ENCODE data around the gene TIGAR. TPM values are rescaled to one million over a fixed set of nuclear protein-coding genes. Genes with fewer than 3 reads are reported as not detected.

Gene TIGAR
- total RNA-seq, 1 donor from 2014 or later: 11.0 TPM

DNA sequence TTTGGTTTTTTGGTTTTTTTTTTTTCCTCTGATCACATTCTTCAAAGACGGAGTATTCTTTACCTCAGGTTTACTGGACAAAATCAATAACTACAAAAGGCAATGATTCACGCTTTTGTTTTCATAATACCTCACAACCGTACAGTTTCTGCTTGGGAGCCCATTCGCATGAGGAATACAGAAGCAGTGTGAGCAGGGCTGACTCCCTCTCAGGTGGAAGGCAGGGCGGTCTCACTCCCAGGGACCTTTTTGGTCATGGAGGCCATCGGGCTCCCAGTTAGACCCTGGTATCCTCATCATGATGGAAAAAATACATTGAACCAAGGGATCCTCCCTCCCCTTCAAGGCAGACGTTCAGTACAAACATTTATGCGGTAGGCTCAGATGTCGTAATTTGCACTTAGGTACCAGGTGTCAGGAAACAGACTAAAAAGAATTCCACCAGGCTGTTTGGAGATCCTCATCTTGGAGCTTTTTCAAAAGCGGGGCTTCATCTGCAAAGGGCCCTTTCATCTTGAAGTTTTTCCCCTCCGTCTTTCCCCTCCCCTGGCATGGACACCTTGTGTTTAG, 19.0 kb upstream of the TIGAR start:
- intact Hi-C loops (cut with micrococcal nuclease): no loop called here

DNA sequence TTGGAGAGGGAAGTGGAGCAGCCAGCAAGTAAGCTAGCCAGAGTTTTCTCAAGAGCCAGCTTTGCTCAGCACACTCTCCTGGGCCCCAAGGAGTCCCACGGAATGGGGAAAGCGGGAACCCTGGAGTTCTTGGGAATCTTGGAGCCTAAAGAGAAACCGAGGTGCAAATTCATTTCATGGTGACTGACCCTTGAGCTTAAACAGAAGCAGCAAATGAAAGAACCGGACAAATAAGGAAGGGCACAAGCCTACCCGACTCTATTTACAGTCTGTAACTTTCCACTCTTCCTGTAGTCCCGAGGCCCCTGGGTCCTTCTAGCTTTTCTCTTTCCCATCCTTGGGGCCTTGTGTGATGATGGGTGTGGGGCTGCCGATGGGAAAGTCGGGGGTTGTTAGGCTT, 18.1 kb upstream of the TIGAR start:
- intact Hi-C loops (cut with micrococcal nuclease): no loop called here

DNA sequence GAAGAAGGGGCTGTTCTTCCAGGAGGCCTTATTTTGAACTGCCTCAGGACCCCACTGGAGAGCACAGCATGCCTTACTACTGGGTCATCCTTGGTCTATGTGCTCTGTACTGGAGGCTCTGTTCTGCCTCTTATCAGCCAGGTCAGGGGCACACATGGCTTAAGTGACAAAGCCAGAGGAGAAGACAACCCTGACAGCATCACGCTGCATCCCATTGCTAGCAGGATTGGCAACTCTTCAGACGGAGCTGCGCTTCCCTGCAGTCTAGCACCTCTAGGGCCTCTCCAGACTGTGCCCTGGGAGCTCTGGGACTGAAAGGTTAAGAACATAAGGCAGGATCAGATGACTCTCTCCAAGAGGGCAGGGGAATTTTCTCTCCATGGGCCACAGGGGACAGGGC, 17.3 kb upstream of the TIGAR start:
- intact Hi-C loops (cut with micrococcal nuclease): no loop called here

DNA sequence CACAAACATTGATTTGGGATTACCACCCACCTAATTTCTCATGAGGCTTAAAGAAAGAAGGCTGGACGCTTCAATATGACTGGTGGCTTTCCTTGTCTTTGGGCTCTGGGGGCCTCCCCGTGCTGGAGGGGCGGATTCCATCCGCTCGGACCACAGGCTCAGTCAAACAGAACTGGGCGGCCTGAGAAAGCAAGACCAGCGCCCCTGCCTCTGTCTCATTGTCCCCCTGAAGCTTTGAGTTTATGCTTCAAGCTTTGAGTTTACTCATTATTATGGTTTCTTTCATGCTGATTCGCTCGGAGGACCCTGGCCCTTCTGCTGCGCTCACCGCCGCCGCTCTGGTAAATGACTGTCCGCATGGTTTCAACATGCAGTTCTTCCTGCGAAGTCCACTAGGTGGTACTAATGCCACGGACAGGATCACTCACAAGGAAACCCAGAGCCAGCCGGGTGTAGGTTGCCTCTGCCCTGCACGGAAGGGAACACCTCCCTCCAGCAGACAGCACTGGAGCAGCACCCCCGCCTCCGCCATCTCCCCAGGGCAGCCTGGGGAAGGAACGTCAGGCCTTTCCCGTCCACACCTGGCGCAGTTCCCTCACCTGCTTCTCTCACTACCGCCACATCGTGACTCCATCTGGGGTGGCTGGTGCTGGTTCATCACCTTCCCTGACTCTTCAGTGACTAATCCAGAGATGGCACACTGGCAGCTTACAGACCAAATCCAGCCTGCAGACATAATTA, 13.2 kb upstream of the TIGAR start:
- intact Hi-C loops (cut with micrococcal nuclease): no loop called here

DNA sequence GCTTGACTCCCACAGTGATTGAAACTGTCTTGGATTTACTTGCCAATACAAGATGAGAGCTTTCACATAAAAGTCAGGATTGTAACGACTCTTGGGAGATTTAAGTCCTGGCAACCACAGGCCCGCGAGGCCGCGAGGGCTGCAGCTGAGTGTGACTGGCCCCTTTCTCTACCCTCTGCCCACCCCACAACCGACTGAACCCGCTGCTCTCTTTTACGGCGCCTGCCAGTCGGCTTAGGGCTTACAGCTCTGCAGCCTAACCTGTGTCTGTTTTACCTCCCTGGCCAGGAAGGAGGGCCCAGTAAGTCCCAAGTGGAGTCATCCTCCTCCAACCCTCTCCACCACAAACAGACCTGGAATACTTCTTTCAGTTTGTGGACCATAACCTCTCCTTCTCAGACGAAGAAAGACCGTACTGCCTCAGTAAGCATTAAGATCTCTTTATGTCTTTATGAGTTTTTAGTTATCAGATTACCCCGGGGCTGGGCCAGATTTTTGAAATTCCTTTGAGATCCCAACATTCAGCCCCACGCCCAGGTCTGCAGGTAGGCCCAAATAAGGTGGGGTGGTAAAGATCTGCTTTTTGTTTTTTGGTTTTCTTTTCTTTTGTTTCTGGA, 12.6 kb upstream of the TIGAR start:
- intact Hi-C loops (cut with micrococcal nuclease): no loop called here

DNA sequence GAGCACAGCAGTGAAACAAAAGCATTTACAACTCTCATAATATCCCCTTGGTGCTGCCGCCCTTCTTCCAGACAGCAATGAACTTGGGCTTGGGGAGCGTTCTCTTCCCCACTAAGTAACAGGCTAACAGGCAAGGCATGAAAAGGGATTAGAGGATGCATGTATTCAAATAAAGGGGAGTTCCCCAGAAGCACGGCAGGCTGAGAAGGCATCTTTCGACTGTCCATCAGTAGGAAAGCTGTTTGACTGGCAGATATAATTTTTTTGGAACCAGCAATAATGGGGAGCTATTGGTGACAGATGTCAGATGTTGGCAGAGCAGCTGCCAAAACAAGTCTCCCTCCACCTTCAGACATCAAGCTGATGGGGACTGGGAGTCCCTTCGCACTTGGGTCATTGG, 9.2 kb upstream of the TIGAR start:
- intact Hi-C loops (cut with micrococcal nuclease): no loop called here

DNA sequence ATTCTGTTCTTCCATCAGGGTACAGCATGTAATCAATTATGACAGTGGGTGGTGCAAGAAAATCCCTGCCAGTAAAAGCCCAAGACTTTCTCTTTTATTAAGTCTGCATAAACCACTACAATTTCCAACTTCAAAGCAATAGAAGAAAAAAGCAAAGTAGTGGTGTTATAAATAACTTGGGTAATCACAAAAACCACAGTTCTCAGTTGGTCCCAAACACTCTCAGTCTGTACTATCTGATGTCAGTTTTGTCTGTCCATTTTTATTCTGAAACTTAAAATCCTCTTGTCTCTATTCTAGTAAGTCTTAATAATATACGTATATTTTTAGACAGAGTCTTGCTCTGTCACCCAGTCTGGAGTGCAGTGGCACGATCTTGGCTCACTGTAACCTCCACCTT, 8.8 kb upstream of the TIGAR start:
- intact Hi-C loops (cut with micrococcal nuclease): no loop called here

DNA sequence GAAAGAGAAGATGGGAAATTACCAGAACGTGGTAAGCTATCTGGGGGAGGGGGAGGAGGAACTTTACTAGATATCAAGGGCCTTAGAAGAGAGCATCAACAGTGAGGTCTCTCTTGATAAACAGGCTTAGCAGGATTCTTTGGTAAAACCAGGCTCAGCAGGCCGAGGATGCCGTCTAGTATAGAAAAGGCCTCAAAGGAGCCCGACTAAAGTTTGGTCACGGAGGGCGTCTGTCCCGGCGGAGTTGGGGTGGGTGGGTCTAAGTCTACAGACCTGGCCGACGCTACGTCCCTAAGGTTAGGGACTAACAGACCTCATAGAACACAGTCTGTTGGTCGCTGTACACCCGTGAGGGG, 538 bp upstream of the TIGAR start:
- intact Hi-C loops (cut with micrococcal nuclease): loop anchor here (1.0 to 5.0 kb wide), 3 partner anchors 213 to 448 kb away; partner anchors contain the start of genes PARP11 and RAD51AP1

DNA sequence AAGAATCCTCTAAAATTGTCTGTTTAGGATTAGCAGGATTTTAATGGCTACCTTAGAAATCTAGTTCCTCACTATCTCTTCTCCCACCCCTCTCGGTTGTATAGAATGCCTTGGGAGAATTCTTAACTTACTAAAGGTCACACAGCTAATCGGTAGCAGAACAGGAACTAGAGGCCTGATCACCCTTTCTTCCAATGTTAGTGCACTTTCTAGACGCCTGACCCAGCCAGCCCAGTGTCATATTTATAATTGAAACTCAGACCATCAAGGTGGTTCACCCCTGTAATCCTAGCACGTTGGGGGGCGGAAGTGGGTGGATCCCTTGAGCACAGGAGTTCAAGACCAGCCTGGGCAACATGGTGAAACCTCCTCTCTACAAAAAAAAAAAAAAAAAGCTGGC, 1.7 kb downstream of the TIGAR start:
- intact Hi-C loops (cut with micrococcal nuclease): loop anchor here (5.0 kb wide), 2 partner anchors 215 to 450 kb away; partner anchors contain the start of gene PARP11

DNA sequence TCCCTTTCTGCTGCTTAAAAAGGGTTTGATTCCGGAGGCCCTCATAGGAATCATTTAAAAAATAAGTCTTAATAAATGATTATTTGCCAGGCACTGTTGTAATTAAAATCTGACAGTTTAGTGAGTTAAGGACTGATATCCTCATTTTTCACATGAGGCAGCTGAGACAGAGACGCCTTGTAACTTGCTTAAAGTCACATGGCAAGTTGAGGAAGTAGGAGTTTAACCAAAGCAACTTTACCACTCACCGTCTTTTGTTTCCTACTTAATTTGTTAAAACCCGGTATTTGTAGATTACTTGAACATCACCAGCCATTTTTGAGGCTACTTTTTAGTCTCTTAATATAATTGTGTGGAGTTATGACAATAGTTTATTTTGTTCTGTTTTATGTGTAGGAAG, 2.4 kb downstream of the TIGAR start:
- intact Hi-C loops (cut with micrococcal nuclease): loop anchor here (5.0 kb wide), 2 partner anchors 216 to 451 kb away; partner anchors contain the start of gene PARP11

DNA sequence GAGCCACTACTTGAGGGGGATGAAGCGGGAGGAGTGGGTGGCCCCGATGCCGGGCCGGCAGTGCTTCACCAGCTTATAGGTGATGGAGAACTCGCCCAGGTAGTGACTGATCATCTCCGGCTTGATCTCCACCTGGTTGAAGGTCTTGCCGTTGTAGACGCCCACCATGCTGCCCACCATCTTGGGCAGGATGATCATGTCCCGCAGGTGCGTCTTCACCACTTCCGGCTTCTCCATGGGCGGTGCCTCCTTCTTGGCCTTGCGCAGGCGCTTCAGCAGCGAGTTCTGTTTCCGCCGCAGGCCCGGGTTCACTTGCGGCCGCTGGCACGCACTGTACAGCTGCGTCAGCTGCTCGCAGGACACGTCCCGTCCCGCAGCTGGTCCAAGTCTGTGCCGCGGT, 3.4 kb downstream of the TIGAR start:
- intact Hi-C loops (cut with micrococcal nuclease): loop anchor here (5.0 kb wide), 2 partner anchors 217 to 452 kb away; partner anchors contain the start of gene PARP11

DNA sequence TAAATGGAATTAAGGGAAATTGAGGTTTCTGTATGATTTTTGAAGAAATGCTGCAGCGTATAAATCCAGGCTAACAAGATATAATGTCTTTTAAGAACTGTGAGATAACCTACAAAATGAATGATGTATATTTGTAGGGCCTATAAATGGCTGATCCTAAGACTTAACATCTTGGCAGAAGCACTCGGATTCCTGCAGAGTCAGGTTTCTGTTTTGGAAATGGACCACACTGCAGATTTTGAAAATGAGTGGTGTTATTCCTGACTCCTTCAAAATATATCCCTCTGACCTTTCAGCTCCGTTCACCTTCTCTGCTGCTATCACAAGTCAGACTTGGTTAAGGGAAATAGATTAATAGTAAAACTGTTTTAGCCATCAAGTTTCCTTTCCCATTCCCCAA, 5.0 kb downstream of the TIGAR start:
- intact Hi-C loops (cut with micrococcal nuclease): no loop called here

DNA sequence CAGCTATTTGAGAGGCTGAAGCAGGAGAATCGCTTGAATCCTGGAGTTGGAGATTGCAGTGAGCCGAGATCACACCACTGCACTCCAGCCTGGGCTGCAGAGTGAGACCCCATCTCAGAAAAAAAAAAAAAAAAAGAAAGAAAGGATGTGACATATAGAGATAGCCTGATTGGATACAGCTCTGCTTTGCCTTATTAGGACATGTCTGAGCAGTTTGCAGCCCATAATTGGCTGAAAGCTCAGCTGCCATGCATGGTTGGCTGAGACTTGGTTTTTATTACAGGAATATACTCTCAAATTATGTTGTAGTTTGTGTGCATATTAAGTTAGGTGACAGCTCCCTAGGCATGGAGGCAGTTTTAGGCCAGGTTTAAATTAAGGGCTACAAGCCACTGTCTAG, 6.3 kb downstream of the TIGAR start:
- intact Hi-C loops (cut with micrococcal nuclease): no loop called here

DNA sequence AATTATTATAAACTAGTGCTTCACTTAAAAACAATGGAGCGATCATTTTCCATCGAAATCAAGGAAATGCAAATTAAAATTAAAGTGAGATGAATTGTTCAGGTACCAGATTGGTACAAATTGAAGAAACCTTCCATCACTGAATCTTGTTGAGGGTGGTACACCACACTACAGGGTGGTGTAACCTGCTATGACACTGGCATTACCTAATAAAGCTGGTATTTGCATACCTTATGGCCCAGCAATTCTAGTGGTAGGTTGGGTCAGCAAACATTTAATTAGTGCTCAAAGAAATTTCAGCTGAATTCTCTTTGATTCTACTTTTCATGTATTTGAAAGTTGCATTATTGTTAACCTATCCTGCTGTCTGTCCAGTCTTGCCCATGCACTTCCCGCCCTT, 9.2 kb downstream of the TIGAR start:
- intact Hi-C loops (cut with micrococcal nuclease): no loop called here

DNA sequence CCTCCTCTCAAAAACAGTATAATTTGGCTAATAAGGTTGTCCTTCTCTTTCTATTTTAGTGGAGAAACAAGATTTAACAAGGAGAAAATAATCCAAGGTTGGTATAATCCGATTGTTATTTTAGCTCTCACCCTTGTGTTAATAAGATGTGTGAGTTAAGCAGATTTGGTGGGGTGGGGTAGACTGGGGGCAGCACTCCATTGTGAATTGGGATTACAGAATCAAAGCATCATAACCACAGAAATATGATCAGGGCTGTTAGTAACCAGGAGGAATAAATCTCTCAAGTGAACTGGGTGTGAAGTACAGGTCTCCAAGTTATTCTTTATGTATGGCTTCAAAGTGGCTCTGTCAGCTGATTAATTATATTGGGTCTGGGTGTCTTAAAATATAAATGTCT, 10.2 kb downstream of the TIGAR start:
- intact Hi-C loops (cut with micrococcal nuclease): no loop called here

DNA sequence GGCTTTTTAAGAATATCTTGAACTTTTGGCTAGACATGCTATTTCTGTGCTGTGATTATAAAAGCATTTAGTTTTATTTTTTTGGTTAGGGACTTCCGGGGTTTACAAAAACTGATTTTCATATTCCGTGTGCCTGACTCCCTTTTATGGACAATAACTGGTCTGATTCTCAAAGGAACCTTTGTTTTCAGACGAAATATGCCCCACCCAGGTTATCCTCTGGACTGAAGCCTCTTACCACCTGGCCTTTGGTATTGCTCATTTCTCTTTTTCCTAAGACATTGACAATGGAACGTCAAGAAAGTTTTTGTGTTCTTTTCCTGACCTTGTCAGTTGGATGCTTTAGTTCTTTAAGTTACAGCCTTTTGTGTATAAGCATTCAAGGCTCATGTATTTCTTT, 10.8 kb downstream of the TIGAR start:
- intact Hi-C loops (cut with micrococcal nuclease): no loop called here

DNA sequence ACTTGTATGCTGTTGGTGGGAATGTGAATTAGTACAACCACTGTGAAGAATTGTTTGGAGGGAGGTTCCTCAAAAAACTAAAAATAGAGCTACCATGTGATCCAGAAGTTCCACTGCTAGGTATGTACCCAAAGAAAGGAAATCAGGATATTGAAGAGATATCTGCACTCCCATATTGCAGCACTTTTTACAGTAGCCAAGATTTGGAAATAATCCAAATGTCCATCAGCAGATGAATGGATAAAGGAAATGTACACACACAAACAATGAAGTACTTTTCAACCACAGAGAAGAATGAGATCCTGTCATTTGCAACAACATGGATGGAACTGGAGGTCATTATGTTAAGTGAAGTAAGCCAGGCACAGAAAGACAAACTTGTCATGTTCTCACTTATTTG, 25.9 kb downstream of the TIGAR start:
- intact Hi-C loops (cut with micrococcal nuclease): no loop called here

DNA sequence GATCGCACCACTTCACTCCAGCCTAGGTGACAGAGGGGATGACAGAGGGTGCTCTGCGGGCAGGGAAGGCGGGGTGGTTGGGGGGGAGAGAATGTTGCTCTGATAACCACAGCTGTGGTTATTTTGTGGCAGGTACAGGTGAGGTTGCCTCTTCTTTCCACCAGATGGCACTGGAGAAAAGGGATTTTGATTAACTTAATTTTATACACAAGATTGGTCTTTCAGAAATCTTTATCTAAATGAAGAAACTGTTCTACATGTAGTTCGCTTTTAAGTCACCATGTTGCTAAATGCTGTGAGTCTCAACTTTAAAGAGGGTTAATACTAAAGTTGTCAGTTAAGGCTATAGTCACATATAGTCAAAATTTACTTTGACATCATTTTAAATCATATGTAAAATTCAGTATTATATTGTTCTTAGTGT, 32.8 kb downstream of the TIGAR start:
- intact Hi-C loops (cut with micrococcal nuclease): loop anchor here (2.0 to 10.0 kb wide), 3 partner anchors 173 to 731 kb away; no protein-coding TSS in a partner anchor

DNA sequence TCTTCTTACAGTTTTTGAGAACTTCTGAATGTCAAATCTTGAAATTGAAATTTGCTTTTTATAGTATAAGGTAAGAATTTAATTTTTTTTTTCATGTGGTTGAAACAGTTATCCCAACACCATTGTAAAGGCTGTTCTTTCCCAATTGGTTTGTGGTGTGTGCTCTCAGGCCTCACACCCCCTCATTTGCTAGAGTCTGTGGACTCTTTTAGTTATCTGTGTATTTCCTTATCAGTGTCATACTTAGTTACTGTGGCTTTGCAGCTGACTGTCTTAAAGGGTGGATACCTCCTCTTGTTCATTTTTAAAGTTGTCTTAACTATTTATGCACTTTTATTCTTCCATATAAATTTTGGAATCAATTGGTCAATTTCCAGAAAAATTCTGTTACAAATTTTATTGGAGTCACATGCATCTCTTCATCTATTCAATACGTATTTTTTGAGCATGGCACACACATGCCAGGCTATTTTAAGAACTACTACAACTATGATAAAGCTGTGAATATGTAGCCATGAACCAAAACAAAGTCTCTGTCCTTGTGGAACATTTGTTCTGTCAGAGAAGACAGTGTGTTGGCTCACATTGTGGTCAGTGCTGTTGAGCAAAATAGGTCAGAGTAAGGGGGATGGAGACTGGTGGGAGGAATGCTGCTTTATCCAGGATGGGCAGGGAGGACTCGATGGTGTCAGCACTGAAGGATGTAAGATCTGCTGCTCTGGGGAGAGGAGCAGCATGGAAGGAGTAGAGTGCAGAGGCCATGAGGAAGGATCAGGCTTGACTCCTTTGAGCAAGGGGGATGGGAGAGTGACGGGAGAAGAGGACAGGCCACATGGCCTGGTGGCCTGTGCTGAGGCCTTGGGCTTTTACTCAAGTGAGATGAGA, 34.4 kb downstream of the TIGAR start:
- intact Hi-C loops (cut with micrococcal nuclease): loop anchor here (10.0 kb wide), 1 partner anchor 729 kb away; no protein-coding TSS in a partner anchor

DNA sequence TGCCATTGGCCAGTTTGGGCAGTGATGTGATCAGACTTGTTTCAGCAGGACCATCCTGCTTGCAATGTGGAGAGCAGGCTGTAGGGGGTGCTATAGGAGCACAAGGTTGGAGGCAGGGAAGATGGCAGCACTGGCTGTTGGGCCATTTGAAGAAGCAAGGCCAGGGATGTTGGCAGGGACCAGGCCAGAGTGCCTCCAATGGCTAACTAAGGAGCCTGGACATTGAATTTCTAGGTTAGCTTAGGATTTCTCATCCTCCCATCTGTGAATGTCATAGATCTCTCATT, 35.0 kb downstream of the TIGAR start:
- intact Hi-C loops (cut with micrococcal nuclease): loop anchor here (10.0 kb wide), 1 partner anchor 729 kb away; no protein-coding TSS in a partner anchor

DNA sequence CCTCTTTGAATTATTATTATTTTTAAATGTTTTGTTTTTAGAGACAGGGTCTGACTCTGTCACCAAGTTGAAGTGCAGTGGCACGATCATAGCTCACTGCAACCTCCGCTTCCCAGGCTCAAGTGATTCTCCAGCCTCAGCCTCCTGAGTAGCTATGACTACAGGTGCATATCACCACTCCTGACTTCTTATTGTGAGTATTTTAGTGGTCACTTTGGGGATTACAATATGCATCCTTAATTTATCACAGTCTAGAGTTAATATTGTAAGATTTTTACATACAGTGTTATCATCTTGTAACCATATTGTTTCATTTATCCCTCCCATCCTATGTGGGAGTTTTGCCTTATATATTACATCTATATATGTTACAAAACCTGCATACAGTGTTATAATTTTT, 45.1 kb downstream of the TIGAR start:
- intact Hi-C loops (cut with micrococcal nuclease): no loop called here

DNA sequence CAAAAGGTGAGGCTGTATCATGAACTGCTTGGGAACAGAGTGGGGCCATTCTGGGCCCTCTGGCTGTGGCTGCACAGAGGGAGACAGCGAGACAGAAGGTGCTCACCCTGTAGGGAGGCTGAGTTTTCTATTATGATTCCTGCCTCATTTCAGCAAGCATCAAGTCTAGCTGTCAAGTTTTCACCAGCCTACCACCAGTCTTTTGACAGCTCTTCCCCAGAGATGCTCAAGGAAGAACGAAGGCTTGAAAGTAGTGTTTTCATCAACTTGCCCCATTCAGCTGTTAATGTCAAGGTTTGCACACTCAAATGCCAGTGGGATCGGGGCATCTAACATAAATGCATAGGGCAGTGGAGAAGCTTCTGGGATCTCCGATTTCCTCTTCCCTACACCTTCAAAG, 48.5 kb downstream of the TIGAR start:
- intact Hi-C loops (cut with micrococcal nuclease): no loop called here
